Neural cell (in vitro differentiated cells): ENCODE results near the gene GSTM5.
"Not testable (repeated sequence)": the region's sequence is repeated elsewhere in the genome, so short reads cannot be mapped to it uniquely, and the experiment has no call there.

ENCODE experiments used
- CTCF ChIP-seq: fragments of 450-650 bp; IDR thresholded peaks from 2 replicates; pipeline ENCODE4 v1.5.1; 2014; ENCODE audit warnings: antibody characterized with exemption, mild to moderate bottlenecking, moderate library complexity; ENCODE audit not compliant: poor library complexity, severe bottlenecking
- REST ChIP-seq: IDR thresholded peaks from 2 replicates; pipeline ENCODE4 v1.6.1; 2012; ENCODE audit warnings: borderline replicate concordance

GRCh38 chr1:109756325-109756724 is 44.3 kb downstream of the GSTM5 start:
- not testable (repeated sequence) for TF ChIP-seq CTCF, REST
